Sciatic nerve (tissue), 2 donors: Measurements from ENCODE around the gene CPED1. TPM values are rescaled to one million over a fixed set of nuclear protein-coding genes. Genes with fewer than 3 reads are reported as not detected.
A peak's percentile ranks its signal among the peaks of the same experiment; 100 is the strongest.
"Not testable (repeated sequence)": the region's sequence is repeated elsewhere in the genome, so short reads cannot be mapped to it uniquely, and the experiment has no call there.

Experiments
- ATAC-seq: fragments of 200-7000 bp; cut with Tn5 transposase; one replicate; pipeline ENCODE4 v1.9.1; 2020; ENCODE audit warnings: mild to moderate bottlenecking, moderate library complexity
- DNase-seq: peaks from one replicate; pipeline ENCODE4 v3.0.0-alpha.2; 2020; ENCODE audit warnings: low spot score
- intact Hi-C: fragments of 100-400 bp; cut with DNase I; formaldehyde crosslinking; loops from one replicate; pipeline ENCODE4 v1.14.2; 2022
- total RNA-seq: library from RNA; stranded (reverse); fragmentation: NEBNext Ultra II Directional; extraction: Animal tissue kit (Norgen Biotek cat#: 25700); gene quantifications from one replicate; pipeline ENCODE4 v1.2.1, GENCODE V29; 2021
- donor health status: DM: no; HTN: no; CAD: no.
- donor health status: DM: no; HTN: no; CAD: no.

CPED1 gene
- total RNA-seq, 1 donor from 2014 or later: 41.9 TPM

GRCh38 chr7:121219026-121219425 lies 230.5 kb downstream of the CPED1 start:
- no peak for ATAC-seq
- intact Hi-C loops: no loop called here
- no peak for DNase-seq

GRCh38 chr7:121221108-121221507 lies 232.6 kb downstream of the CPED1 start:
- intact Hi-C loops, ATAC-seq: not testable (repeated sequence)

DNA sequence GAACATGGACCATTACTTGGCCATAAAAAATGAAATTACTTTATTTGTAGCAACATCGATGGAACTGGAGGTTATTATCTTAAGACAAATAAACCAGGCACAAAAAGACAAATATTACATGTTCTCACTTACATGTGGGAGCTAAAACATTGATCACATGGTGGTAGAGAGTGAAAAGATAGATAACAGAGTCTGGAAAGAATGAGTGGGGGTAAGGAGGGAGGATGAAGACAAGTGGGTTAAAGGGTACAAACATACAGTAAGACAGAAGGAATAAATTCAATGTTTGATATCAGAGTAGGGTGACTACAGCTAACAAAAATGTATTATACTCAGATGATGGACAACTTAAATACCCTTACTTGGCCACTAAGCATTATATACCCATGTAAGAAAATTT lies 240.3 kb downstream of the CPED1 start:
- intact Hi-C loops: no loop called here
- no peak for DNase-seq
- no peak for ATAC-seq

More at GRCh38 chr7:121221108-121221507, 232.6 kb downstream of the CPED1 start:
- not testable (repeated sequence) for DNase-seq

DNA sequence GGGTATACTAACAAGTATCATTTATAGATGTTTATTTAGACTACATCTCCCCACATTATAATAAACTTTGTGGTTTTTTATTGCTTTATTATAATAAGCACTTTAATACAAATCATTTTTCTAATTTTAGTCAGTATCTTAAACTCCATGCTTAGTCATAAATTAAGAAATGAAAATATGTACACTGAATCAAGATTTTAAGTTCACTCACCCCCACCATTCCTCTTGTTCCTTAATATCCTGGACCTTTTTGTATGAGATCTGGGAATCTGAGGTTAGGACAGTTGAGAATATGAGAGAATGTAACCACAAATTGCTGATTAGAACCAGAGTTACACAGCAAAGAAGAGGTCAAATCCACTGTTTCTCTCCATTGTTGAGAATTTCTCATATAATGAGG lies 246.7 kb downstream of the CPED1 start:
- DNase-seq (no peak), ATAC-seq (no peak)
- intact Hi-C loops: no loop called here

GRCh38 chr7:121237601-121238000 lies 249.1 kb downstream of the CPED1 start:
- ATAC-seq: no peak

GRCh38 chr7:121244120-121244870 lies 255.8 kb downstream of the CPED1 start:
- no peak for ATAC-seq
- no peak for DNase-seq
- intact Hi-C loops: no loop called here

More at GRCh38 chr7:121237601-121238000, 249.1 kb downstream of the CPED1 start:
- intact Hi-C loops: no loop called here
- DNase-seq: no peak

- ATAC-seq, DNase-seq, intact Hi-C loops: not testable (repeated sequence)
Observed at GRCh38 chr7:121251367-121251766, 262.9 kb downstream of the CPED1 start.

DNA sequence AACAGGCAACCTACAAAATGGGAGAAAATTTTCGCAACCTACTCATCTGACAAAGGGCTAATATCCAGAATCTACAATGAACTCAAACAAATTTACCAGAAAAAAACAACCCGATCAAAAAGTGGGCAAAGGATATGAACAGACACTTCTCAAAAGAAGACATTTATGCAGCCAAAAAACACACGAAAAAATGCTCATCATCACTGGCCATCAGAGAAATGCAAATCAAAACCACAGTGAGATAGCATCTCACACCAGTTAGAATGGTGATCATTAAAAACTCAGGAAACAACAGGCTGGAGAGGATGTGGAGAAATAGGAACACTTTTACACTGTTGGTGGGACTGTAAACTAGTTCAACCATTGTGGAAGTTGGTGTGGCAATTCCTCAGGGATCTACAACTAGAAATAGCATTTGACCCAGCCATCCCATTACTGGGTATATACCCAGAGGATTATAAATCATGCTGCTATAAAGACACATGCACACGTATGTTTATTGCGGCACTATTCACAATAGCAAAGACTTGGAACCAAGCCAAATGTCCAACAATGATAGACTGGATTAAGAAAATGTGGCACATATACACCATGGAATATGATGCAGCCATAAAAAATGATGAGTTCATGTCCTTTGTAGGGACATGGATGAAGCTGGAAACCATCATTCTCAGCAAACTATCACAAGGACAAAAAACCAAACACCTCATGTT lies 264.2 kb downstream of the CPED1 start:
- DNase-seq, ATAC-seq, intact Hi-C loops: not testable (repeated sequence)

- intact Hi-C loops: no loop called here
- ATAC-seq: no peak
- no peak for DNase-seq
Observed at GRCh38 chr7:121259826-121260225, 271.3 kb downstream of the CPED1 start.

DNA sequence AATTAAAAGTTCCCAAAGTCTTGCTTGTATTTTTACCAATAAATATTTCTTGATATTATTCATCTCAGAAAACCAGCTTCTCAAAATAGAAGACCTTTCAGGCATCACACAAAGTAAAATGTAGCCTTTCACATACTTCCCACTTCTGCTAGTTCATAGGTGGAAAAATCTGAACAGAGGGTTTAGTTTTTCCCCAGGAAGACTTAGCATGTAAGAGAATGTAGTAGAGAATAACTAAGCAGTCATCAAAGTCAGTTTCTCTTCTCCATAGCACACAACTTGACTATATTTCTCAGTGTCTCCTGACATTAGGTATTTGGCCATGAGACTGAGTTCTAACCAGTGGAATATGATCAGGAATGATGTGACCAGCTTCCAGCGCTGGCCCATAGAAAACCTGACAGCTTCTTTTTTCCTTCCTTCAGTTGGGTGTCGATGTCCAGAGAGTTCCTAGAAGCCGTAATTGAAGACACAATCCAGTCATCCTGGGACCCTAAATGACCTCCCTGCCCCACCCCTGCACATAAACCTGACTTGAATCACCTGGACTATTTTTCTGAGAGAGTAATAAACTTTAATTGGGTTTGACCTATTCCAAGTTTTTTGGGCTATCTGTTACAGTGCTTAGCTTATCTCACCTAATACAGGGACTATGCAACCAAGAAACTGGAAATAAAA lies 272.8 kb downstream of the CPED1 start:
- intact Hi-C loops: no loop called here
- DNase-seq (no peak), ATAC-seq (no peak)

DNA sequence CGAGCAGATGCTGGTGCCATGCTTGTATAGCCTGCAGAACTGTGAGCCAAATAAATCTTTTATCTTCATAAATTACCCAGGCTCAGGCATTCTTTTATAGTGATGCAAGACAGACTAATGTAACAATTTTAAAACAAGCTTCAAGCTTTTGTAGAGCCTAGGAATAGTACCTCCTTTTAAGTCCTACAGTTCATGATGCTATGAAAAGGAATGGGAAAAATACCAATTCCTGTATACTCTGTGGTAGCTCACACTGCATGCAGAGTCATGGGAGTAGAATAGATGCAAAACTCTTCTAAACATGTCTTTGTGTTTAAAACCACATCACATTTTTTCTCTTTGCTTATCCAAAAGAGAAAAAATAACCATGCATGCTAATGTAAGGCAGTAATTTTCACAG lies 273.7 kb downstream of the CPED1 start:
- intact Hi-C loops: no loop called here
- no peak for ATAC-seq
- no peak for DNase-seq

DNA sequence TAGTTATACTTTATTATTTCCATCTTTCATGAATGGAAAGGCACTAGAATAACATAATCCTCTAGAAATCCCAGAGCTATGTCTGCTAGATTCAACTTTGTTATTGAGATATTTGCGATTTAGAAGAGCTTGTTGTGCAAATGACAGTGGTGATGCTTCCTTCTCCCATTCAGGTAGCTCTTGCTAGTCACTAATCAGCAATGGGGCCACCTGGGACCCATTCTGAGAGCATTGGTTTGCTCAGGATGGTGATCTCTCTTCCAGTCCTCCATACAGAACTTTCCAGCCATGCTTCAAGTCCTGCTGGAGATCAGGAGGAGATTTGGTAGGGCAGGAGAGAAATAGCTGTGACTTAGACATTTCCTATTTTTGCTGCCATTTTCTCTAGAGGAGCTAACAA lies 274.5 kb downstream of the CPED1 start:
- no peak for DNase-seq
- intact Hi-C loops: no loop called here
- ATAC-seq: no peak

GRCh38 chr7:121266307-121266894 lies 277.9 kb downstream of the CPED1 start:
- no peak for ATAC-seq
- no peak for DNase-seq
- intact Hi-C loops: no loop called here

- intact Hi-C loops: no loop called here
- no peak for DNase-seq
- ATAC-seq: peak; percentile 41
Observed at GRCh38 chr7:121267612-121268011, 279.1 kb downstream of the CPED1 start.

DNA sequence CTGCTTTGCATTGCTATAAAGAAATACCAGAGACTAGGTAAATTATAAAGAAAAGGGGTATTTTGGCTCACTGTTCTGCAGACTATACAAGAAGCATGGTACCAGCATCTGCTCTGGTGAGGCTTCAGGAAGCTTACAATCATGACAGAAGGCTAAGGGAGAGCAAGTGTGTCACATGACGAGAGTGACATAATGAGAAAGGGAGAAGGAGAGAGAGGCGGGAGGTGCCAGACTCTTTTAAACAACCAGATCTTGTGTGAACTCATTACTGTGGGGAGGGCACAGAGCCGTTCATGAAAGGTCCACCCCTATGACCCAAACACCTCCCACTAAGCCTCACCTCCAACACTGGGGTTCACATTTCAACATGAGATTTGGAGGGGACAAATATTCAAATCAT lies 281.3 kb downstream of the CPED1 start:
- no peak for ATAC-seq
- intact Hi-C loops: no loop called here
- DNase-seq: no peak

DNA sequence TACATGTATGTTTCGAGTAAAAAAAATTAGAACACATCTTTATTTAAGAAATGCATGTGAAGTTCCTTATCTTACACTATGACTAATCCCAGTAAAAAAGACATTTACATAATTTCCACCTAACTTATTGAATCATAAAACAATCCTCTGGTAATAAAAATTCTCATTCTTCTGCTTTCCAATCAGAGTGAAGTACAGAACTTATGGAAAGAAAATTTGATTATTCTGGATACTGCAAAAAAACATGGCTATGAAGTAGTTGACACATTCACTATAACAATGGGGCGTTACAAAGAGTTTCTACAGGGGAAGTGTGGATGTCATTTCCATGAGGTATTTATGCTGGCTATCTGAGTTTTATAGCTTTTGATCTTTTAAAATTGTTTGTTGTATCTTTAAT lies 282.6 kb downstream of the CPED1 start:
- intact Hi-C loops: no loop called here
- no peak for ATAC-seq

GRCh38 chr7:121271916-121272315 lies 283.4 kb downstream of the CPED1 start:
- intact Hi-C loops: no loop called here

More for the DNA sequence above, 282.6 kb downstream of the CPED1 start:
- DNase-seq: no peak

DNA sequence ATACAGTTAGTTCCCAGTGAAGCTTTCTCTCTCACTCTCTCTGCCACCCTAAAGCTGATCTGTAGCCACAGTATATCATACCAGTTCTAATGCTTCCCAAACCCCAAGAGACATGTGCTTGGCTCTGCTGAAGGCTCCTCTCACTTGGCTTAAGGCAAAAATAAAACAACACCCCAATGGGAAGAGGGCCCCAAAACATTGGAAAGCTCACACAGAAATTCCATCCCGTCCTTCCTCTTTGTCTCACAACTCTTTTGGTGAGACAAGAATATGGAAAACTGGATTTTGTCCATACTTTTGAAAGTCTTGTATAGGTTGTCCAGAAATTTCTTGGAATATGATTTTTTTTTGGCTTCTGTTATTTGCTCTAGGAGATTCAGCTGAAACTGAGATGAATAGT lies 284.2 kb downstream of the CPED1 start:
- DNase-seq: no peak
- ATAC-seq: no peak
- intact Hi-C loops: no loop called here

More at GRCh38 chr7:121271916-121272315, 283.4 kb downstream of the CPED1 start:
- ATAC-seq (no peak), DNase-seq (no peak)

GRCh38 chr7:121273467-121274167 lies 285.1 kb downstream of the CPED1 start:
- intact Hi-C loops: no loop called here
- ATAC-seq (no peak), DNase-seq (no peak)
